ENCODE data around the gene CCDC88B. TPM values are rescaled to one million over a fixed set of nuclear protein-coding genes. Genes with fewer than 3 reads are reported as not detected.

CCDC88B gene
- 10 to 100 TPM in 3 of 4 donors, 1 to 10 TPM in 1; 7.4 to 14.9 (median 13.7) TPM for total RNA-seq

GRCh38 chr11:64339754-64340408 lies at the start of gene CCDC88B:
CCDC88B (plus strand) TSS chr11:64340204; CDS start chr11:64340267, 63 bp downstream.
- Histone ChIP-seq H3K4me1 (peaks cover 21 to 70% (median 22%) of the 10 kb centered on the region in 3 donors), H3K9me3 (no peaks in the 10 kb centered on the region), H3K36me3 (no peaks in the 10 kb centered on the region), H3K27me3 (no peaks in the 10 kb centered on the region), H3K27ac (peak within 1 kb of the TSS; percentile 29 to 88 (median 62)), H3K4me3 (peak within 1 kb of the TSS in 3 of 4 donors; percentile 29 to 56 (median 37))
- intact Hi-C loops (cut with DNase I): no loop called here
- peak in 1 of 4 donors; percentile 8 for TF ChIP-seq POLR2A (IDR thresholded peaks at IDR 0.05)
- no peak for TF ChIP-seq CTCF (IDR thresholded peaks at IDR 0.05)
- peak; percentile 50 for DNase-seq
- WGBS, 2 donors: 59 to 61% methylated on average over 7 to 8 of the region's 16 CpGs

GRCh38 chr11:64290352-64291261 lies 49.4 kb upstream of the CCDC88B start:
- Histone ChIP-seq H3K4me1 (peaks cover 22 to 44% (median 29%) of the 10 kb centered on the region in 3 donors), H3K9me3 (no peaks in the 10 kb centered on the region), H3K36me3 (peaks cover 0 to 10% (median 0%) of the 10 kb centered on the region in 3 donors), H3K4me3 (peak overlapping the region in 1 of 4 donors; percentile 67), H3K27me3 (peaks cover 8 to 58% (median 11%) of the 10 kb centered on the region in 4 donors), H3K27ac (no peak overlapping the region)
- intact Hi-C loops (cut with DNase I): no loop called here
- no peak for DNase-seq
- TF ChIP-seq CTCF (IDR thresholded peaks at IDR 0.05): no peak
- TF ChIP-seq POLR2A (IDR thresholded peaks at IDR 0.05): no peak
- WGBS, 2 donors: 46 to 50% methylated on average over 4 to 6 of the region's 10 CpGs

- intact Hi-C loops (cut with DNase I): no loop called here
- no CpG with 5 or more reads among the region's 45 CpGs for WGBS, 2 donors
- H3K27me3 ChIP-seq: peaks cover 8 to 65% (median 11%) of the 10 kb centered on the region in 4 donors
- H3K4me1 ChIP-seq: peaks cover 16 to 40% (median 24%) of the 10 kb centered on the region in 3 donors
- H3K4me3 ChIP-seq: peak within 1 kb of the TSS; percentile 23 to 67 (median 37)
- H3K27ac ChIP-seq: no peak within 1 kb of the TSS
- TF ChIP-seq CTCF (IDR thresholded peaks at IDR 0.05) (no peak), POLR2A (IDR thresholded peaks at IDR 0.05) (no peak)
- DNase-seq: no peak
- peaks cover 0 to 10% (median 0%) of the 10 kb centered on the region in 3 donors for H3K36me3 ChIP-seq
- no peaks in the 10 kb centered on the region for H3K9me3 ChIP-seq
These were observed 48.7 kb upstream of the CCDC88B start, which contains the start of gene KCNK4 for GRCh38 chr11:64291262-64291751. KCNK4 (plus strand) TSS chr11:64291302; CDS start chr11:64293019, 1,717 bp downstream.

GRCh38 chr11:64291752-64292459 lies 48.1 kb upstream of the CCDC88B start:
- TF ChIP-seq POLR2A (IDR thresholded peaks at IDR 0.05) (no peak), CTCF (IDR thresholded peaks at IDR 0.05) (no peak)
- no peak for DNase-seq
- no peak overlapping the region for H3K27ac ChIP-seq
- no peaks in the 10 kb centered on the region for H3K9me3 ChIP-seq
- peaks cover 0 to 10% (median 0%) of the 10 kb centered on the region in 3 donors for H3K36me3 ChIP-seq
- WGBS, 2 donors: no CpG with 5 or more reads among the region's 96 CpGs
- intact Hi-C loops (cut with DNase I): no loop called here
- H3K4me1 ChIP-seq: peaks cover 10 to 40% (median 20%) of the 10 kb centered on the region in 3 donors
- peaks cover 8 to 71% (median 14%) of the 10 kb centered on the region in 4 donors for H3K27me3 ChIP-seq
- H3K4me3 ChIP-seq: peak overlapping the region; percentile 23 to 67 (median 37)

Data from esophagus squamous epithelium (tissue), 5 donors.